ENCODE measurements around the gene SLC25A25. TPM values are rescaled to one million over a fixed set of nuclear protein-coding genes. Genes with fewer than 3 reads are reported as not detected.

The SLC25A25 gene
- total and polyA plus RNA-seq, 10 of the 15 experiments (the other 5 are each of a cell fraction or from before 2014, with no cell fraction given): 0.04 to 17.1 (median 12.4) TPM; not detected in 1

DNA sequence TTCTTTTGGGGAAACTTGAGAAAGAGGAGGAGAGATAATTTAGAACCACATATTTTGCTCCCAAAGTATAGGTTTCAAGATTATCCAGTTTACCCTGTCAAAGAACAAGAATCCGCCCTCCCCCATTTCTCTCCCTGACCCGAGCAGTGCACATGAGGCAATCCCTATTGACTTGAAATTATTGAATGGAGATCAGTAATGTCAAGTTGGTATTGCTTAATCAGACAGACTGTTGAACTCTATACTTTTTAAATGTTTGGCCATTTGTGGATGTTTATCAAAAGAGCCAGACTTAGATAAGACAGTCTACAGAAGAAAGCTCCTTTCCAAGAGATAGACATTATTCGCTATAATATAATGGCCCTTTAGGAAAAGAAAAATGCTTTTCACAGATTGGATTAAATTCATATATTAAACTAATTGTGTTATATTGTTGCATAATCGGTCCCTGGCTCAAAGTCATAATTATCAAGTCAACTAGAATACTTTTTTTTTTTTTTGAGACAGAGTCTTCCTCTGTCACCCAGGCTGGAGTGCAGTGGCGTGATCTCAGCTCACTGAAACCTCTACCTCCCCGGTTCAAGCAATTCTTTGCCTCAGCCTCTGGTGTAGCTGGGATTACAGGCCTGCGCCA, 5.3 kb downstream of the SLC25A25 start (continued):
- TF ChIP-seq, protein P1, sequence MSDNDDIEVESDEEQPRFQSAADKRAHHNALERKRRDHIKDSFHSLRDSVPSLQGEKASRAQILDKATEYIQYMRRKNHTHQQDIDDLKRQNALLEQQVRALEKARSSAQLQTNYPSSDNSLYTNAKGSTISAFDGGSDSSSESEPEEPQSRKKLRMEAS (IDR thresholded peaks at IDR 0.05; ENCODE audit: low read depth, low read length): no peak

DNA sequence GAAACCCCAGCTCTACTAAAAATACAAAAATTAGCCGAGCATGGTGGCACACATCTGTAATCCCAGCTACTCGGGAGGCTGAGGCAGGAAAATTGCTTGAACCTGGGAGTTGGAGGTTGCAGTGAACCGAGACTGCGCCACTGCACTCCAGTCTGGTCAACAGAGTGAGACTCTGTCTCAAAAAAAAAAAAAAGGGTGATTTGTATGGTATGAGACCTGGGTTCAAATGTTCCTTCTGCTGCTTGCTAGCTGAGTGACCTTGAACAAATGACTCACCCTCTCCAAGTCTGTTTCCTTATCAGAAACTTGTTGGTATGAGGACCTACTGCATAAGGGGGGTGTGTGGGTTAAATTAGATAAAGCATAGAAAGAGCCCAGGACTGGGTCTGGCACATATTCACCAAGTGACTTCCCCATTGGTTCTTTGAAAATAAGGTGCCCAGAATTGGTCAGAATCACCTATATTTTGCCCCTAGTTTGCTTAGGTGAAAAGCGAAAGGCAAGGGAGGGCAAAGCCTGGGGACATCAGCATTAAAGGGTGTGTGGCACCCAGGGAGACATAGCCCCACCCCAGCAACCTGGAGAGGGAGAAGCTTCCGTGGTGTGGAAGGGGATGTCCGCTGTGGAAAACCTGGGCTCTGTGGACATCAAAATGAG, 9.9 kb downstream of the SLC25A25 start:
- Histone ChIP-seq H4K20me1 (ENCODE audit: control insufficient read depth, insufficient read depth) (no peaks in the 10 kb centered on the region), H3K27ac (ENCODE audit: control insufficient read depth, insufficient read depth) (peak overlapping the region; percentile 13), H3K27me3 (replicated peaks in 1 of 2; ENCODE audit: control insufficient read depth in 2 of 2, insufficient read depth in 2 of 2, low read length in 1 of 2) (no peaks in the 10 kb centered on the region), H3K36me3 (ENCODE audit: control insufficient read depth in 2 of 2, insufficient read depth in 2 of 2, low read length in 1 of 2) (peaks cover 0 to 6% of the 10 kb centered on the region in 2 experiments; a peak in 2 of 4 replicates), H3K9ac (ENCODE audit: control insufficient read depth, insufficient read depth, low read length) (no peak overlapping the region), H2AFZ (ENCODE audit: control insufficient read depth, low read depth, low read length) (no peak overlapping the region), H3K9me3 (replicated peaks; ENCODE audit: control insufficient read depth, insufficient read depth, low read length) (no peaks in the 10 kb centered on the region; the same call in 2 of the 3 replicates), H3K4me2 (ENCODE audit: control insufficient read depth, insufficient read depth) (0 out of 2 replicates have a peak overlapping the region, but pooled peaks have one; percentile 26), H3K4me1 (ENCODE audit: control insufficient read depth, insufficient read depth, low read length) (peaks cover 42% of the 10 kb centered on the region), H3K79me2 (ENCODE audit: control insufficient read depth, insufficient read depth, low read length) (peaks cover 69% of the 10 kb centered on the region), H3K4me3 (no peak overlapping the region)
- POLR2A ChIA-PET: interaction anchor here (0.6 to 1.8 kb wide), 2 partner anchors 10 to 690 kb away, joined by 3 to 13 read pairs; partner anchors contain the start of genes NAIF1 and SLC25A25
- TF ChIP-seq SPI1 (IDR thresholded peaks at IDR 0.05; ENCODE audit: borderline replicate concordance, insufficient read depth, low read depth, low read length): 0 out of 2 replicates have a peak, but pooled peaks have one; percentile 6
- TF ChIP-seq, protein P2, sequence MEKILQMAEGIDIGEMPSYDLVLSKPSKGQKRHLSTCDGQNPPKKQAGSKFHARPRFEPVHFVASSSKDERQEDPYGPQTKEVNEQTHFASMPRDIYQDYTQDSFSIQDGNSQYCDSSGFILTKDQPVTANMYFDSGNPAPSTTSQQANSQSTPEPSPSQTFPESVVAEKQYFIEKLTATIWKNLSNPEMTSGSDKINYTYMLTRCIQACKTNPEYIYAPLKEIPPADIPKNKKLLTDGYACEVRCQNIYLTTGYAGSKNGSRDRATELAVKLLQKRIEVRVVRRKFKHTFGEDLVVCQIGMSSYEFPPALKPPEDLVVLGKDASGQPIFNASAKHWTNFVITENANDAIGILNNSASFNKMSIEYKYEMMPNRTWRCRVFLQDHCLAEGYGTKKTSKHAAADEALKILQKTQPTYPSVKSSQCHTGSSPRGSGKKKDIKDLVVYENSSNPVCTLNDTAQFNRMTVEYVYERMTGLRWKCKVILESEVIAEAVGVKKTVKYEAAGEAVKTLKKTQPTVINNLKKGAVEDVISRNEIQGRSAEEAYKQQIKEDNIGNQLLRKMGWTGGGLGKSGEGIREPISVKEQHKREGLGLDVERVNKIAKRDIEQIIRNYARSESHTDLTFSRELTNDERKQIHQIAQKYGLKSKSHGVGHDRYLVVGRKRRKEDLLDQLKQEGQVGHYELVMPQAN (conservative IDR thresholded peaks at IDR 0.05): no peak
- SMC1A ChIA-PET (ENCODE audit: uncharacterized antibody, unreplicated experiment): interaction anchor here (0.6 to 1.6 kb wide), 4 partner anchors 22 to 138 kb away, joined by 3 to 4 read pairs (median 3); no protein-coding TSS in a partner anchor
- RAD21 ChIA-PET (ENCODE audit: unreplicated experiment): interaction anchor here (2.3 kb wide), 1 partner anchor 11 kb away, joined by 8 read pairs; the partner anchor contains the start of gene NAIF1
- in situ Hi-C loops (cut with MboI) (no loop called here), intact Hi-C loops (cut with micrococcal nuclease; ENCODE audit: unreplicated experiment) (no loop called here)
- FAIRE-seq: no peak
- DNase-seq (ENCODE audit: low read depth, low spot score): no peak
- BruUV-seq (replicated peaks): TSS peak; percentile 12
- no peak; the same call in 2 of the 3 replicates for ATAC-seq
- 81% methylated on average over 7 of the region's 7 CpGs for WGBS (ENCODE audit: insufficient coverage, insufficient replicate concordance, low lambda C conversion rate, missing lambda C conversion rate)
- CTCF ChIA-PET: interaction anchor here (0.9 to 1.6 kb wide), 4 partner anchors 46 to 134 kb away, joined by 3 to 4 read pairs (median 3); no protein-coding TSS in a partner anchor

Measured in GM12878 (cell line).